HG03108 (cell line): ENCODE results near the gene MAG.
"Not testable (repeated sequence)": the region's sequence is repeated elsewhere in the genome, so short reads cannot be mapped to it uniquely, and the experiment has no call there.

Experiments
- ATAC-seq: cut with Tn5 transposase; IDR thresholded peaks from one replicate; pipeline ENCODE4 v1.9.1; 2021; ENCODE audit warnings: moderate library complexity; ENCODE audit not compliant: unreplicated experiment

Gene MAG

GRCh38 chr19:35279985-35280821, 11.8 kb upstream of the MAG start:
- ATAC-seq, result no peak

- ATAC-seq, result no peak
These were observed 10.7 kb upstream of the MAG start for GRCh38 chr19:35281303-35281702.

- no peak for ATAC-seq
These were observed 7.5 kb upstream of the MAG start for GRCh38 chr19:35284153-35285094.

GRCh38 chr19:35285095-35285449, 6.9 kb upstream of the MAG start:
- no peak for ATAC-seq

- ATAC-seq, result not testable (repeated sequence)
These were observed 6.5 kb upstream of the MAG start for GRCh38 chr19:35285465-35285864.

GRCh38 chr19:35286101-35286500, 5.9 kb upstream of the MAG start:
- not testable (repeated sequence) for ATAC-seq

- ATAC-seq, result no peak
These were observed 4.2 kb upstream of the MAG start for GRCh38 chr19:35287713-35288112.

- ATAC-seq, result no peak
These were observed 3.6 kb upstream of the MAG start for GRCh38 chr19:35288331-35288730.

GRCh38 chr19:35288906-35289305, 3.1 kb upstream of the MAG start:
- ATAC-seq, result no peak

- ATAC-seq, result no peak
These were observed 1.4 kb upstream of the MAG start for GRCh38 chr19:35290381-35291127.

GRCh38 chr19:35291259-35291658, 702 bp upstream of the MAG start:
- no peak for ATAC-seq

- no peak for ATAC-seq
These were observed 731 bp downstream of the MAG start for GRCh38 chr19:35292421-35293362.

- no peak for ATAC-seq
These were observed 1.4 kb downstream of the MAG start for GRCh38 chr19:35293363-35293739.

GRCh38 chr19:35293808-35294207, 1.8 kb downstream of the MAG start:
- ATAC-seq, result no peak

GRCh38 chr19:35294328-35294727, 2.4 kb downstream of the MAG start:
- ATAC-seq, result no peak

GRCh38 chr19:35294859-35295791, 3.2 kb downstream of the MAG start:
- ATAC-seq, result no peak

GRCh38 chr19:35295792-35296462, 4.0 kb downstream of the MAG start:
- no peak for ATAC-seq

GRCh38 chr19:35296644-35297514, 4.9 kb downstream of the MAG start:
- ATAC-seq, result no peak
